ENCODE data around the gene TNK1.

TNK1 gene

DNA sequence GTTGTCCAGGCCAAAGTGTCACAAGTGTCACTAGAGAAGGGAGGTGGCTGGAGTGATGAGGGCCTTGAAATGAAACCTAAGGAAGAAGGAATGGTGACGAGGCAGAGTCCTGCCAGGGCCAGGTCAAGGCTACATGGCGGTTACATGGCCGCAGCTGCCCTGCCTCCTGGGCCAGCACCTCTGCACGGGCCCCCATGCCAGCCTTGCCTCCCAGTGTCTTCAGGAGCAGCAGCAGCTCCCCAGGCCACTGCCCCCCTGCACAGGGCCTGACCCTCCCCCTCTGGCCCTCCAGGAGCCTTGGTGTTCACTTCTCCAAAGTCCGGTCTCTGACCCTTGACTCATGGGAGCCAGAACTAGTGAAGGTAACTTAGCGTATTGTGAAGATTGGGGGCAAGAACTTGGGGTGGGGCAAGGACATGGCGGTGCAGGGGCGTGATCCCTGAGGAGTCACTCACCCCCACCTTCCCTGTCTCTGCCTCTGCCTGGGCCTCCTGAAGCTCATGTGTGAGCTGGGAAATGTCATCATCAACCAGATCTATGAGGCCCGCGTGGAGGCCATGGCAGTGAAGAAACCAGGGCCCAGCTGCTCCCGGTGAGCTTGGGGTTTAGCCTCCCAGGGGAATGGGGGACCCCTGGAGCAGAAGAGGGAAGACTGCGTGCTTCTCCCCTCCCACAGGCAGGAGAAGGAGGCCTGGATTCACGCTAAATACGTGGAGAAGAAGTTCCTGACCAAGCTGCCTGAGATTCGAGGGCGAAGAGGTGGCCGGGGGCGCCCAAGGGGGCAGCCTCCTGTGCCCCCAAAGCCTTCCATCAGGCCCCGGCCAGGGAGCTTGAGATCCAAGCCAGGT is 33.0 kb upstream of the TNK1 start:
- Histone ChIP-seq H3K9me3 (ENCODE audit: control insufficient read depth, insufficient read depth, low read length) (no peaks in the 10 kb centered on the region), H3K36me3 (ENCODE audit: control insufficient read depth, insufficient read depth, low read length) (no peaks in the 10 kb centered on the region), H3K4me1 (ENCODE audit: control insufficient read depth, insufficient read depth, low read length) (peaks cover 5% of the 10 kb centered on the region), H3K27me3 (ENCODE audit: control insufficient read depth, insufficient read depth, low read length) (no peaks in the 10 kb centered on the region), H3K4me3 (ENCODE audit: low read depth, low read length) (no peak overlapping the region), H3K9ac (ENCODE audit: low read depth, low read length) (no peak overlapping the region)

DNA sequence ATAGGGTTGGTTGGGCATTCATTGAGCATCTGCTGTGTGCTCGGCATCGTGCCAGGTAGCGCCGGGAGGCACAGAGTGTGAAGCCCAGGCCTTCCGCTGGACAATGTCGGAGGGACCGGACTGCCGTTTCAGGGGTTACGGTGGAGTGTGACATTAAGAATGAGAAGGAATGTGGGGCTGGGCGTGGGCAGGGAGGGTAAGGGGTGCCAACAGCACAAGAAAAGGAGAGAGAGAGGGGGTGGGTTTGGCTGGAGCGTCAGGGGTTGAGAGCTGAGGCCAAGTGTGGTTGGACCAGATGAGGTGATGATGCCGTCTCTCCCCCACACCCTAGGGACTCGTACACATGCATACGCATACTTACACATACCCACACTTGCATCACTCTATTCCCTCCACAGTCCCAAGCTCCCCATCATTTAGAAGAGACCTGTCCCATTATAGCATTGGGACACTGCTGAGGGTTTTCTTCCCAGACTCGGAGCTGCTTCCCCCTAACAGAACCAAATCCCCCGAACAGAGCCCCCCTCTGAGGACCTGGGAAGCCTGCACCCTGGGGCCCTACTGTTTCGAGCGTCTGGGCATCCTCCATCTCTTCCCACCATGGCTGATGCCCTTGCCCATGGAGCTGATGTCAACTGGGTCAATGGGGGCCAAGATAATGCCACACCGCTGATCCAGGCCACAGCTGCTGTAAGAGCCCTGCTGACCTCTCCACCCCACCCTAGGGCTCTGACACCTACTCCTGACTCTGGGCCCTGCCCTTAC is 32.2 kb upstream of the TNK1 start:
- no peak overlapping the region for H3K9ac ChIP-seq (ENCODE audit: low read depth, low read length)
- no peak overlapping the region for H3K4me3 ChIP-seq (ENCODE audit: low read depth, low read length)

DNA sequence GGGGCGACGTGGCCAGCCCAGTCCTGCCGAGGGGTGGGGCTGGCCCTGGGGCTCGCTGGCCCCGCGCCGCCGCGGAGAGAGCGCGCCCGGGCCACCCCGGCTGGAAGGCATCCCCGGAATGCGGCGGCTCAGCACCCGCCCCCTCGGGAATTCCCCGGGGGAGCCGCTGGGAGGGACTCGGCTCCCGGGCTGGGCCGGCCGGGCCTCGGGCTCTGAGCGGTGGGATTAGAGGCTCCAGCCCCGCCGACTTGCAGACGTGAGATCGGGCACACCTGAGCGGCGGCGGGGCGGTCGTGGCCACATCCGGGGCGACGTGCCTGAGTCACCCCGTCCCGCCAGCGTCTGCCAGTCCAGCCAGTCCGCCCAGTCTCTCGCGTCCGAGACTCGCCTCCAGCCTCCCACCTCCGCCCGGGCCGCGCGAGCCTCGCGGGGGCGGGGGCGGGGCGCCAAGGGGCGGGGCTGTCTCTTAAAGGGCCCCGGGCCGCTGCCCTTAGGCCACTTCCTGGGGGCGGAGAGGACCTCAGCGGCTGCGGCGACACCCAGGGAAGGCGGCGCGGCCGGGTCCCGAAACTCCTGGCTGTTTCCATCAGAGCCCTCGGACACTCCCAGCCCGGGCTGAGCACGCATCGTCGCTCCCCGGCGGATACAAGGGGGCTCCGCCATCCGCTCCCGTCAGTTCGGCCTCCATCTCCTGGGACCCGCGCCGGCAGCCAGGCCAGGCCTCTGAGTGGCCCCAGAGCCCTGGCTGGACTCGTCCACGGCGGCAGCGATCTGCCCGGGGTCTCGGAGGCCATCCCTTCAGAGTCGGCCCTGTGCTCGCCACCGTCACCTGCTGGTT is 29.0 kb upstream of the TNK1 start, which contains the start of gene KCTD11:
Gene KCTD11, plus strand, starts transcription at position 498 of the 838 bp plus-strand sequence.
- H3K9ac ChIP-seq (ENCODE audit: low read depth, low read length) = peak within 1 kb of the TSS; percentile 79
- peaks cover 5% of the 10 kb centered on the region for H3K4me1 ChIP-seq (ENCODE audit: control insufficient read depth, insufficient read depth, low read length)

More for the DNA sequence above, 32.2 kb upstream of the TNK1 start:
- Histone ChIP-seq H3K4me1 (ENCODE audit: control insufficient read depth, insufficient read depth, low read length) (peaks cover 5% of the 10 kb centered on the region), H3K9me3 (ENCODE audit: control insufficient read depth, insufficient read depth, low read length) (no peaks in the 10 kb centered on the region), H3K36me3 (ENCODE audit: control insufficient read depth, insufficient read depth, low read length) (no peaks in the 10 kb centered on the region), H3K27me3 (ENCODE audit: control insufficient read depth, insufficient read depth, low read length) (no peaks in the 10 kb centered on the region)

DNA sequence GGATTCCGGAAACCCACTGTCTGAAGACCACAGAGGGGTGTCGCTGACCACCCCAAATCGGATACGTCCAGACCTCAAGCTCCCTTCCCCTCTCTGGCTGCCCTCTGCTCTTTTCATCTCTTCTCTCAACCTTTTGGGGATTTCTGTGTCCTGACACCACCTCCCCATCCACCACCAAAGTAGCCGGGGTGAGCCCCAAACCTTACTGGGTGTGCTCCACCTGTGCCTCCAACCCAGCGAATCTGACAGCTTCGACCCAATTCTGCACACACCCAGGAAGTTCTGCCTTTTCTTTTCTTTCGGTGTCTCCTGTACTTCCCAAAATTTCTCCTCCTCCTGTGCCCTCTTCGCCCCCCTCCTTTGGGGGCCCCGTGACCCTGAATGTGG is 28.4 kb upstream of the TNK1 start:
- Histone ChIP-seq H3K27me3 (ENCODE audit: control insufficient read depth, insufficient read depth, low read length) (peaks cover 2% of the 10 kb centered on the region), H3K36me3 (ENCODE audit: control insufficient read depth, insufficient read depth, low read length) (no peaks in the 10 kb centered on the region), H3K9me3 (ENCODE audit: control insufficient read depth, insufficient read depth, low read length) (no peaks in the 10 kb centered on the region), H3K9ac (ENCODE audit: low read depth, low read length) (no peak overlapping the region), H3K4me3 (ENCODE audit: low read depth, low read length) (peak overlapping the region; percentile 83), H3K4me1 (ENCODE audit: control insufficient read depth, insufficient read depth, low read length) (peaks cover 5% of the 10 kb centered on the region)

More for the DNA sequence above, 29.0 kb upstream of the TNK1 start, which contains the start of gene KCTD11:
- Histone ChIP-seq H3K4me3 (ENCODE audit: low read depth, low read length) (peak within 1 kb of the TSS; percentile 83), H3K36me3 (ENCODE audit: control insufficient read depth, insufficient read depth, low read length) (no peaks in the 10 kb centered on the region), H3K9me3 (ENCODE audit: control insufficient read depth, insufficient read depth, low read length) (no peaks in the 10 kb centered on the region), H3K27me3 (ENCODE audit: control insufficient read depth, insufficient read depth, low read length) (no peaks in the 10 kb centered on the region)

DNA sequence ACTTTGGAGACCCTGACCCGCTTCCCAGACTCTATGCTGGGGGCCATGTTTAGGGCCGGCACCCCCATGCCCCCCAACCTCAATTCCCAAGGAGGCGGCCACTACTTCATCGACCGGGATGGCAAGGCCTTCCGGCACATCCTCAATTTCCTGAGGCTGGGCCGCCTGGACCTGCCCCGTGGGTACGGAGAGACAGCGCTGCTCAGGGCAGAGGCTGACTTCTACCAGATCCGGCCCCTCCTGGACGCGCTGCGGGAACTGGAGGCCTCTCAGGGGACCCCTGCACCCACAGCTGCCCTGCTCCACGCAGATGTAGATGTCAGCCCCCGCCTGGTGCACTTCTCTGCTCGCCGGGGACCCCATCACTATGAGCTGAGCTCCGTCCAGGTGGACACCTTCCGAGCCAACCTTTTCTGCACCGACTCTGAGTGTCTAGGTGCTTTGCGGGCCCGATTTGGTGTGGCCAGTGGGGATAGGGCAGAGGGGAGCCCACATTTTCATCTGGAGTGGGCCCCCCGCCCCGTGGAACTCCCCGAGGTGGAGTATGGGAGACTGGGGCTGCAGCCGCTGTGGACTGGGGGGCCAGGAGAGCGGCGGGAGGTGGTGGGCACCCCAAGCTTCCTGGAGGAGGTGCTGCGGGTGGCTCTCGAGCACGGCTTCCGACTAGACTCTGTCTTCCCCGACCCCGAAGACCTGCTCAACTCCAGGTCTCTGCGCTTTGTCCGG is 27.8 kb upstream of the TNK1 start:
- Histone ChIP-seq H3K36me3 (ENCODE audit: control insufficient read depth, insufficient read depth, low read length) (no peaks in the 10 kb centered on the region), H3K4me1 (ENCODE audit: control insufficient read depth, insufficient read depth, low read length) (peaks cover 5% of the 10 kb centered on the region), H3K9me3 (ENCODE audit: control insufficient read depth, insufficient read depth, low read length) (no peaks in the 10 kb centered on the region), H3K4me3 (ENCODE audit: low read depth, low read length) (peak overlapping the region; percentile 83), H3K27me3 (ENCODE audit: control insufficient read depth, insufficient read depth, low read length) (peaks cover 2% of the 10 kb centered on the region), H3K9ac (ENCODE audit: low read depth, low read length) (no peak overlapping the region)

DNA sequence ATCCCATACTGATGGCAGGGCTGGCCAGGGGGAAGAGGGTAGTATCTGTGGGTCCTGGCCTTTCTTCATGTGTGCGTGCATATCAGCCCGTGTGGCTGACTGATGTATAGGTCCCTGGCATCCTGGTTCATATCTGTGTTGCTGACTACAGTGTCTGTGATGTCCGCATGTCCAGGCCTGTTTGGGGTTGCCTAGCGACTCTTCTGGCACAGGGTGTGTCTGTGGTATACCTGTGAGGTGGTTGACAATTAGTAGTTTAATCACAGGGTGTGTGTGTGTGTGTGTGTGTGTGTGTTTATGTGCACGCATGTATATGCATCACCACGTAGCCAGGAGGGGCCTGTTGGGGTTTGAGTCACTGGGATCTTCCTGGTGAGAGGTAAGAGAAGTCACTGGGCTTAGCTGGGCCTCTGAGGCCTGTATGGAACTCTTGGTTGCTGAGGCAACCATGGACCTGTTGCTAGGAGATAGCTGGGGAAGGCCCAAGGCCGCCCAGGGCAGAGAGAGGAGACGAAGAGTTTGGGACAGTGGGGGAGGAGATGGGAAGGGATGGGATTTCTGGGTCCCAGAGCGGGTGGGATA is 26.5 kb upstream of the TNK1 start:
- no peak overlapping the region for H3K4me3 ChIP-seq (ENCODE audit: low read depth, low read length)
- H3K9ac ChIP-seq (ENCODE audit: low read depth, low read length) = no peak overlapping the region
- no peaks in the 10 kb centered on the region for H3K9me3 ChIP-seq (ENCODE audit: control insufficient read depth, insufficient read depth, low read length)

DNA sequence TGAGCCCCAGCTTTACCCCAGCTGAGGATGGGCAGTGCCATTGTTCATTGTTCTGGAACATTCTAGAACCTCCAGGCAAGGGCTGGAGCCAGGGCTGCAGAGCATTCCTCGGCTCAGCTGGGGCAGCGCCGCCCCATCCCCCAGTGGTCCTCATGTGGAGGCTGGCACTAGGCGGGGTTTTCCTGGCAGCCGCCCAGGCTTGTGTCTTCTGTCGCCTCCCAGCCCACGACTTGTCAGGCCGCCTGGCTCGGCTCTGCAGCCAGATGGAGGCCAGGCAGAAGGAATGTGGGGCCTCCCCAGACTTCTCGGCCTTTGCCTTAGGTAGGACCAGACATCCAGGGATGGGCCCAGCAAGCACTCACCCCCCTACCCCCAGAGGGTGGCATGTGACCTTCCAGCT is 25.8 kb upstream of the TNK1 start, which contains the start of gene TMEM95:
Gene TMEM95, plus strand, starts transcription at position 104 of the 400 bp plus-strand sequence. Its CDS starts 49 bp downstream, at position 153.
- H3K9ac ChIP-seq (ENCODE audit: low read depth, low read length) = no peak within 1 kb of the TSS
- H3K9me3 ChIP-seq (ENCODE audit: control insufficient read depth, insufficient read depth, low read length) = no peaks in the 10 kb centered on the region
- H3K36me3 ChIP-seq (ENCODE audit: control insufficient read depth, insufficient read depth, low read length) = no peaks in the 10 kb centered on the region
- no peak within 1 kb of the TSS for H3K4me3 ChIP-seq (ENCODE audit: low read depth, low read length)
- no peaks in the 10 kb centered on the region for H3K4me1 ChIP-seq (ENCODE audit: control insufficient read depth, insufficient read depth, low read length)
- peaks cover 2% of the 10 kb centered on the region for H3K27me3 ChIP-seq (ENCODE audit: control insufficient read depth, insufficient read depth, low read length)

More for the DNA sequence above, 26.5 kb upstream of the TNK1 start:
- Histone ChIP-seq H3K36me3 (ENCODE audit: control insufficient read depth, insufficient read depth, low read length) (no peaks in the 10 kb centered on the region), H3K27me3 (ENCODE audit: control insufficient read depth, insufficient read depth, low read length) (peaks cover 2% of the 10 kb centered on the region), H3K4me1 (ENCODE audit: control insufficient read depth, insufficient read depth, low read length) (peaks cover 5% of the 10 kb centered on the region)

DNA sequence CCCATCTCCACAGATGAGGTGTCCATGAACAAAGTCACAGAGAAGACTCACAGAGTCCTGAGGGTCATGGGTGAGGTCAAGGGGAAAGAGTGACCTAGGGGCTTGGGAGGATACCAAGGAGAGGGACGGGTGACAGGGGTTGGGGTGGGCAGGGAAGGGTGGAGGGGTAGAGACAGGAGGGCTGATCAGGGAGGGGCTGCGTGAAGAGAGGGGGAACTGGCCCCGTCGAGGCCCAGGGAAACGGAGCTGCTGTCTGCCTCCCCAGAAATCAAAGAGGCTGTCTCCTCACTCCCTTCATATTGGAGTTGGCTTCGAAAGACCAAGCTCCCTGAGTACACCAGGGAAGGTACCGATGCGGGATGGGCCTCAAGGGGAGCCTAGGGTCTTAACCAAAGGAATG is 25.3 kb upstream of the TNK1 start:
- Histone ChIP-seq H3K4me3 (ENCODE audit: low read depth, low read length) (no peak overlapping the region), H3K9ac (ENCODE audit: low read depth, low read length) (no peak overlapping the region), H3K27me3 (ENCODE audit: control insufficient read depth, insufficient read depth, low read length) (peaks cover 2% of the 10 kb centered on the region), H3K4me1 (ENCODE audit: control insufficient read depth, insufficient read depth, low read length) (no peaks in the 10 kb centered on the region), H3K9me3 (ENCODE audit: control insufficient read depth, insufficient read depth, low read length) (no peaks in the 10 kb centered on the region), H3K36me3 (ENCODE audit: control insufficient read depth, insufficient read depth, low read length) (no peaks in the 10 kb centered on the region)

DNA sequence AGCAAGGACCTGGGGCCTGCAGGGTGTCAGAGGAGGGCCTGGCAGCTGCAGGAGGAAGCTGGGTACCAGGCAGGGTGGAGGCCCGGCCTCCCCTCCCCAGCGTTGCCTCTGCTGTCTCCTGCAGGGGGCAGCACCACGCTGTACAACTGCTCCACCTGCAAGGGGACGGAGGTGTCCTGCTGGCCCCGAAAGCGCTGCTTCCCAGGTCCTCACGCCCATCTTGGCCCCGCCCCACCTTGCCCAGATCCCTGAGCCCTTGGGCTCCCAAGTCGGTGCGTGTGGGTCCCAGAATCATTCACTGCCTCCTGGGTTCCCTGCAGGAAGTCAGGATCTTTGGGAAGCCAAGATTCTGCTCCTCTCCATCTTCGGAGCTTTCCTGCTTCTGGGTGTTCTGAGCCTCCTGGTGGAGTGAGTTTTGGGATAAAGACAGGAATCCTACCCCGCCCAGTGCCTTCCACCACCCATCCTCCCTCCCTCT is 24.8 kb upstream of the TNK1 start:
- Histone ChIP-seq H3K4me3 (ENCODE audit: low read depth, low read length) (peak overlapping the region; percentile 49), H3K9me3 (ENCODE audit: control insufficient read depth, insufficient read depth, low read length) (no peaks in the 10 kb centered on the region), H3K36me3 (ENCODE audit: control insufficient read depth, insufficient read depth, low read length) (no peaks in the 10 kb centered on the region), H3K27me3 (ENCODE audit: control insufficient read depth, insufficient read depth, low read length) (peaks cover 2% of the 10 kb centered on the region), H3K9ac (ENCODE audit: low read depth, low read length) (no peak overlapping the region), H3K4me1 (ENCODE audit: control insufficient read depth, insufficient read depth, low read length) (no peaks in the 10 kb centered on the region)

DNA sequence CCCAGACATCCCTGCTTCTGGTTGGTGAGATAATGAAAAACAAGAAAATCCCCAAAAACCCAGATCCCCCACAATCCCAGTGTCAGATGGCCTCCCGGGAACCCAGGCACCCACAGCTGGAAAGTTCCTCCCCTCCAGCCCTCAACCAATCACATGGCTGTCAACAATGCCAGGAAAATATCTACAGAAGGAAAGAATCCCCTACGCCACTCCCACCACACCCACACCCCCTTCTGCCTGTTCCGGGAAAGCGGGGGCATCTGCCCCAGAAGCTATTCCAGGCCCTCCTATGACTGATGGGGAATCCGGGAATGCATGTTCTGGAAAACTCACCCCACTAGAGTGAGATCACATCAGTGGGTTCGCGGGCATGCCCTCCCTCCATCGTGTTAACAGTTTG is 24.1 kb upstream of the TNK1 start:
- Histone ChIP-seq H3K27me3 (ENCODE audit: control insufficient read depth, insufficient read depth, low read length) (peaks cover 2% of the 10 kb centered on the region), H3K9ac (ENCODE audit: low read depth, low read length) (no peak overlapping the region), H3K9me3 (ENCODE audit: control insufficient read depth, insufficient read depth, low read length) (no peaks in the 10 kb centered on the region), H3K4me3 (ENCODE audit: low read depth, low read length) (no peak overlapping the region), H3K4me1 (ENCODE audit: control insufficient read depth, insufficient read depth, low read length) (no peaks in the 10 kb centered on the region), H3K36me3 (ENCODE audit: control insufficient read depth, insufficient read depth, low read length) (no peaks in the 10 kb centered on the region)

Measured in iPS-15b (cell line).